Smooth muscle cell (in vitro differentiated cells): ENCODE data around the gene SCGB1D4. TPM values are rescaled to one million over a fixed set of nuclear protein-coding genes. Genes with fewer than 3 reads are reported as not detected.
"Not testable (repeated sequence)": the region's sequence is repeated elsewhere in the genome, so short reads cannot be mapped to it uniquely, and the experiment has no call there.

ENCODE experiments used
- DNase-seq: peaks from one replicate; lab custom pipeline; 2025; ENCODE audit not compliant: unreplicated experiment; lab: John Stamatoyannopoulos, UW
- H2AFZ ChIP-seq: fragments of 200-600 bp; sonication (generic); 2 replicates; pipeline ENCODE4 v1.6.0; 2016; ENCODE audit warnings: antibody characterized with exemption, low read depth, mild to moderate bottlenecking
- H3F3A ChIP-seq: fragments of 200-600 bp; sonication (generic); 2 replicates; pipeline ENCODE4 v1.6.0; 2017; ENCODE audit warnings: antibody characterized with exemption, low read depth
- H3K27ac ChIP-seq: fragments of 200-600 bp; sonication (generic); 2 replicates; pipeline ENCODE4 v1.5.1; 2016; ENCODE audit warnings: low read depth, mild to moderate bottlenecking
- H3K27me3 ChIP-seq: fragments of 200-600 bp; sonication (generic); 2 replicates; pipeline ENCODE4 v1.6.1; 2016; ENCODE audit warnings: low read depth, mild to moderate bottlenecking
- H3K36me3 ChIP-seq: fragments of 200-600 bp; sonication (generic); 2 replicates; pipeline ENCODE4 v1.5.1; 2016; ENCODE audit warnings: low read depth
- H3K4me1 ChIP-seq: fragments of 200-600 bp; sonication (generic); 2 replicates; pipeline ENCODE4 v1.5.1; 2016; ENCODE audit warnings: low read depth
- H3K4me2 ChIP-seq: fragments of 200-600 bp; sonication (generic); 2 replicates; pipeline ENCODE4 v1.6.0; 2016; ENCODE audit warnings: mild to moderate bottlenecking
- H3K4me3 ChIP-seq: fragments of 200-600 bp; sonication (generic); 2 replicates; pipeline ENCODE4 v1.5.1; 2016; ENCODE audit warnings: mild to moderate bottlenecking
- H3K79me2 ChIP-seq: fragments of 200-600 bp; sonication (generic); 2 replicates; pipeline ENCODE4 v1.6.0; 2016; ENCODE audit warnings: low read depth, mild to moderate bottlenecking
- H3K9ac ChIP-seq: fragments of 200-600 bp; sonication (generic); 2 replicates; pipeline ENCODE4 v1.6.0; 2016; ENCODE audit warnings: low read depth
- H3K9me3 ChIP-seq: fragments of 200-600 bp; sonication (generic); replicated peaks from 2 replicates; pipeline ENCODE4 v1.5.1; 2016; ENCODE audit warnings: low read depth
- H4K20me1 ChIP-seq: fragments of 200-600 bp; sonication (generic); 2 replicates; pipeline ENCODE4 v1.6.0; 2016; ENCODE audit warnings: low read depth
- WGBS: methylation state at CpG from one replicate; pipeline ENCODE4 v1.1.7; 2016; ENCODE audit warnings: low lambda C conversion rate; 5-methylcytosine and 5-hydroxymethylcytosine counted together
- polyA plus RNA-seq: library from polyadenylated mRNA; unstranded; fragments of >200 nt; fragmentation: Nextera tagmentation; extraction: Ambion mirVana; gene quantifications from 2 replicates; pipeline ENCODE4 v1.2.1, GENCODE V29; 2016
- total RNA-seq: library from RNA; depleted of rRNA; stranded (reverse); fragments of >200 nt; gene quantifications from 2 replicates; pipeline ENCODE4 v1.2.3, GENCODE V29; 2014
- TF ChIP-seq, protein P1 (sequence below): fragments of 200-600 bp; sonication (generic); IDR thresholded peaks from 2 replicates; pipeline ENCODE4 v1.5.1; 2017; ENCODE audit warnings: borderline replicate concordance, mild to moderate bottlenecking, antibody characterized with exemption; ENCODE audit not compliant: insufficient read depth, poor library complexity, severe bottlenecking

SCGB1D4 gene, protein sequence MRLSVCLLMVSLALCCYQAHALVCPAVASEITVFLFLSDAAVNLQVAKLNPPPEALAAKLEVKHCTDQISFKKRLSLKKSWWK
- total RNA-seq (not detected in 2 replicates), polyA plus RNA-seq (not detected in 2 replicates)

DNA sequence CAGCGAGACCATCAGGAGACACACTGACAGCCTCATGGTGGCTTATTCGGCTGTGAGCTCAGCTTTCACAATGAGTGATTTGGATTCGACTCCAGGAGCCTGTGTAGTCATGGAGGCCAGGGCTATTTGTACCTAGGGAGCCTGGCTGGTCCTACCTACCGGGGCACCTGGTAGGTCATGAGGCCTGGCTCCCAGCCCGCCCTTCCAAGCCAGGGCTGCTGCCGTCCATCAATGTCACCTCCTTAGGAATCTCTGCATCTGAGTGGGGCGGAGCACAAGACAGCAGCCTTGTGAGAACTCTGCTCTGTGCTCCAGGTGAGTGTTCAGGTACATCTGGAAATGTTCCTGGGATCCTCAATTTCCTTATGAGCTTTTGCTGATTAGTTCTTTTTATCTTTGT lies at the start of gene SCGB1D4:
Gene SCGB1D4 (minus strand): TSS at position 101 of the 400 bp plus-strand sequence. CDS start 65 bp downstream, at position 36.
- no peaks in the 10 kb centered on the region for H3K36me3 ChIP-seq
- no peak for DNase-seq
- H3K4me1 ChIP-seq: no peaks in the 10 kb centered on the region
- H3K9me3 ChIP-seq: no peaks in the 10 kb centered on the region
- H3F3A ChIP-seq: no peaks in the 10 kb centered on the region
- H3K79me2 ChIP-seq: no peaks in the 10 kb centered on the region
- TF ChIP-seq, protein P1, sequence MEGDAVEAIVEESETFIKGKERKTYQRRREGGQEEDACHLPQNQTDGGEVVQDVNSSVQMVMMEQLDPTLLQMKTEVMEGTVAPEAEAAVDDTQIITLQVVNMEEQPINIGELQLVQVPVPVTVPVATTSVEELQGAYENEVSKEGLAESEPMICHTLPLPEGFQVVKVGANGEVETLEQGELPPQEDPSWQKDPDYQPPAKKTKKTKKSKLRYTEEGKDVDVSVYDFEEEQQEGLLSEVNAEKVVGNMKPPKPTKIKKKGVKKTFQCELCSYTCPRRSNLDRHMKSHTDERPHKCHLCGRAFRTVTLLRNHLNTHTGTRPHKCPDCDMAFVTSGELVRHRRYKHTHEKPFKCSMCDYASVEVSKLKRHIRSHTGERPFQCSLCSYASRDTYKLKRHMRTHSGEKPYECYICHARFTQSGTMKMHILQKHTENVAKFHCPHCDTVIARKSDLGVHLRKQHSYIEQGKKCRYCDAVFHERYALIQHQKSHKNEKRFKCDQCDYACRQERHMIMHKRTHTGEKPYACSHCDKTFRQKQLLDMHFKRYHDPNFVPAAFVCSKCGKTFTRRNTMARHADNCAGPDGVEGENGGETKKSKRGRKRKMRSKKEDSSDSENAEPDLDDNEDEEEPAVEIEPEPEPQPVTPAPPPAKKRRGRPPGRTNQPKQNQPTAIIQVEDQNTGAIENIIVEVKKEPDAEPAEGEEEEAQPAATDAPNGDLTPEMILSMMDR: no peak
- no peak within 1 kb of the TSS for H2AFZ ChIP-seq
- no peak within 1 kb of the TSS for H3K9ac ChIP-seq
- no peak within 1 kb of the TSS for H3K4me3 ChIP-seq
- WGBS: 84% methylated on average over 7 of the region's 7 CpGs
- H3K27me3 ChIP-seq: peaks cover 21% of the 10 kb centered on the region
- H4K20me1 ChIP-seq: no peaks in the 10 kb centered on the region
- no peak within 1 kb of the TSS for H3K27ac ChIP-seq
- H3K4me2 ChIP-seq: no peak within 1 kb of the TSS

- TF ChIP-seq, protein P1: no peak
- no peak overlapping the region for H3K4me3 ChIP-seq
- 91% methylated on average over 6 of the region's 6 CpGs for WGBS
- no peaks in the 10 kb centered on the region for H3K36me3 ChIP-seq
- H3F3A ChIP-seq: no peaks in the 10 kb centered on the region
- H3K27ac ChIP-seq: no peak overlapping the region
- no peaks in the 10 kb centered on the region for H3K79me2 ChIP-seq
- no peaks in the 10 kb centered on the region for H3K9me3 ChIP-seq
- no peak overlapping the region for H3K9ac ChIP-seq
- H2AFZ ChIP-seq: no peak overlapping the region
- no peaks in the 10 kb centered on the region for H3K27me3 ChIP-seq
- no peaks in the 10 kb centered on the region for H3K4me1 ChIP-seq
- no peak for DNase-seq
- no peak overlapping the region for H3K4me2 ChIP-seq
- H4K20me1 ChIP-seq: no peaks in the 10 kb centered on the region
These were observed 47.0 kb upstream of the SCGB1D4 start for GRCh38 chr11:62345861-62346260.

DNA sequence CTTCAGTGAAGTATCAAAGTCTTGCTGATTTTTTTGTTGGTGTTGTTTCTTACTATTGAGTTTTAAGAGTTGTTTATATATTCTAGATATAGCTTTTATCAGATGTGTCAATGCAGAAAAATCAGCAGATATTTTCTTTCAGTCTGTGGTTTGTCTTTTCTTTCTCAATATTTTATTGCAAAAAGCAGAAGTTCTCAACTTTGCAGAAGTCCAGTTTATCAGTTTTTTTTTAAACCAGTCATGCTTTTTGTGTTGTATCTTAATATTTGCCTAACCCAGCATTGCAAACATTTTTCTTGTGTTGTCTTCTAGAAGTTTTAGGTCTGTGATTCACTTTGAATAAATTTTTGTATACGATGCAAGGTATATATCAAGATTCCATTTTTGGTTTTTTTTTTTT lies 45.3 kb upstream of the SCGB1D4 start:
- H3K9ac ChIP-seq: no peak overlapping the region

DNA sequence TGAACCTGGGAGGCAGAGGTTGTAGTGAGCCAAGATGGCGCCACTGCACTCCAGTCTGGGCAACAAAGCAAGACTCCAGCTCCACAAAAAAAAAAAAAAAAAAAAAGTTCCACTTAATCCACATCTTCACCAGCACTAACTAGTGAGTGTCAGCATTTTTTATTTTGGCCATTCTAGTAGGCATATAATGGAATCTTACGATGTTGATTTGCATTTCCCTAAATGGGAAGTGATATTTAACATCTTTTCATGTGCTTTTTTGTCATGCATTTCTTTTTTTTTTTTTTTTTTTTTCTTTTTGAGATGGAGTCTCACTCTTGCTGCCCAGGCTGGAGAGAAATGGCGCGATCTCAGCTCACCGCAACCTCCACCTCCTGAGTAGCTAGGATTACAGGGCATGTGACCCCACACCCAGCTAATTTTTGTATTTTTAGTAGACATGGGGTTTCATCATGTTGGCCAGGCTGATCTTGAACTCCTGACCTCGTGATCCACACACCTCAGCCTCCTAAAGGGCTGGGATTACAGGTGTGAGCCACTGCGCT lies 44.8 kb upstream of the SCGB1D4 start:
- H3K36me3 ChIP-seq, H3K4me1 ChIP-seq, H3K4me3 ChIP-seq, DNase-seq, H4K20me1 ChIP-seq, H3K9ac ChIP-seq, H3K27me3 ChIP-seq, H3K9me3 ChIP-seq, H3K4me2 ChIP-seq, H3F3A ChIP-seq, H2AFZ ChIP-seq, H3K27ac ChIP-seq, H3K79me2 ChIP-seq: not testable (repeated sequence)
- 98% methylated on average over 7 of the region's 7 CpGs for WGBS

More for the DNA sequence above, 45.3 kb upstream of the SCGB1D4 start:
- Histone ChIP-seq H3K4me2 (no peak overlapping the region), H3K9me3 (no peaks in the 10 kb centered on the region), H3K27me3 (no peaks in the 10 kb centered on the region), H4K20me1 (no peaks in the 10 kb centered on the region), H2AFZ (no peak overlapping the region), H3K79me2 (no peaks in the 10 kb centered on the region), H3K36me3 (no peaks in the 10 kb centered on the region), H3K4me1 (no peaks in the 10 kb centered on the region), H3K4me3 (no peak overlapping the region), H3F3A (no peaks in the 10 kb centered on the region), H3K27ac (no peak overlapping the region)
- WGBS: 97% methylated on average over 1 of the region's 1 CpG
- DNase-seq: no peak
- TF ChIP-seq, protein P1: no peak
